HepG2 (cell line): ENCODE measurements around the gene PDS5B. TPM values are rescaled to one million over a fixed set of nuclear protein-coding genes. Genes with fewer than 3 reads are reported as not detected.

Experiments
- DNMT1 ChIP-seq: sonication (generic); formaldehyde crosslinking; IDR thresholded peaks from 2 replicates; pipeline ENCODE4 v1.5.1; 2020; ENCODE audit warnings: mild to moderate bottlenecking, missing genetic modification reagents
- FIP1L1 ChIP-seq: fragments of 200-400 bp; formaldehyde crosslinking; IDR thresholded peaks from 2 replicates; pipeline ENCODE4 v1.6.1; 2018; ENCODE audit warnings: low read depth, mild to moderate bottlenecking, low read length, moderate library complexity, borderline replicate concordance; ENCODE audit not compliant: insufficient read depth
- FOXK2 ChIP-seq: fragments of 450-650 bp; IDR thresholded peaks from 2 replicates; pipeline ENCODE4 v1.6.1; 2016
- JUND ChIP-seq: sonication (generic); formaldehyde crosslinking; IDR thresholded peaks from 2 replicates; pipeline ENCODE4 v1.8.0; 2022; ENCODE audit warnings: mild to moderate bottlenecking, missing genetic modification reagents
- LBX2 ChIP-seq: sonication (generic); formaldehyde crosslinking; IDR thresholded peaks from 2 replicates; pipeline ENCODE4 v1.5.0; 2020; ENCODE audit warnings: missing genetic modification reagents, mild to moderate bottlenecking, borderline replicate concordance
- LCORL ChIP-seq, 2 experiments: fragments of 450-650 bp in 1 of 2; sonication (generic) in 1 of 2; formaldehyde crosslinking in 1 of 2; IDR thresholded peaks; 2 replicates each; pipeline versions ENCODE4 v1.5.0 to v1.6.1; 2017 to 2020; ENCODE audit warnings: antibody characterized with exemption in 1 of 2, missing genetic modification reagents in 1 of 2
- MAF1 ChIP-seq: sonication (generic); formaldehyde crosslinking; IDR thresholded peaks from 2 replicates; pipeline ENCODE4 v1.5.0; 2020; ENCODE audit warnings: missing genetic modification reagents, borderline replicate concordance
- NCOA1 ChIP-seq: sonication (generic); formaldehyde crosslinking; IDR thresholded peaks from 2 replicates; pipeline ENCODE4 v1.9.0; 2021; ENCODE audit warnings: missing genetic modification reagents
- NR2C2 ChIP-seq: sonication (generic); formaldehyde crosslinking; IDR thresholded peaks from 2 replicates; pipeline ENCODE4 v1.4.0; 2020; ENCODE audit warnings: missing genetic modification reagents, mild to moderate bottlenecking, moderate library complexity, borderline replicate concordance
- NR2F6 ChIP-seq, 2 experiments: IDR thresholded peaks; 2 replicates each; pipeline ENCODE4 v1.6.1; 2016; ENCODE audit warnings: antibody characterized with exemption in 1 of 2, mild to moderate bottlenecking in 1 of 2
- PTBP1 ChIP-seq: fragments of 200-400 bp; formaldehyde crosslinking; IDR thresholded peaks from 2 replicates; pipeline ENCODE4 v1.6.1; 2018; ENCODE audit warnings: low read length, low read depth; ENCODE audit not compliant: poor library complexity, severe bottlenecking
- REPIN1 ChIP-seq: sonication (generic); formaldehyde crosslinking; IDR thresholded peaks from 2 replicates; pipeline ENCODE4 v1.8.0; 2022; ENCODE audit warnings: missing genetic modification reagents, low read depth, mild to moderate bottlenecking, borderline replicate concordance
- RFXANK ChIP-seq: IDR thresholded peaks from 2 replicates; pipeline ENCODE4 v1.6.1; 2016
- STAG1 ChIP-seq: sonication (generic); formaldehyde crosslinking; IDR thresholded peaks from 2 replicates; pipeline ENCODE4 v1.4.0; 2020; ENCODE audit warnings: missing genetic modification reagents
- TBP ChIP-seq: sonication (generic); formaldehyde crosslinking; IDR thresholded peaks from 2 replicates; pipeline ENCODE4 v1.5.0; 2020; ENCODE audit warnings: missing genetic modification reagents
- TBX2 ChIP-seq: sonication (generic); formaldehyde crosslinking; IDR thresholded peaks from 2 replicates; pipeline ENCODE4 v1.5.0; 2020; ENCODE audit warnings: missing genetic modification reagents, mild to moderate bottlenecking, borderline replicate concordance
- TEAD2 ChIP-seq: sonication (generic); formaldehyde crosslinking; IDR thresholded peaks from 2 replicates; pipeline ENCODE4 v1.9.0; 2021; ENCODE audit warnings: missing genetic modification reagents
- ZFP62 ChIP-seq: sonication (generic); formaldehyde crosslinking; IDR thresholded peaks from 2 replicates; pipeline ENCODE4 v1.4.0; 2020; ENCODE audit warnings: missing genetic modification reagents
- ZMAT3 ChIP-seq: sonication (generic); formaldehyde crosslinking; conservative IDR thresholded peaks from 2 replicates; pipeline ENCODE4 v1.7.0; 2021; ENCODE audit warnings: missing genetic modification reagents
- ZNF280D ChIP-seq: sonication (generic); formaldehyde crosslinking; IDR thresholded peaks from 2 replicates; pipeline ENCODE4 v1.5.1; 2020; ENCODE audit warnings: mild to moderate bottlenecking, missing genetic modification reagents
- ZNF343 ChIP-seq: sonication (generic); formaldehyde crosslinking; IDR thresholded peaks from 2 replicates; pipeline ENCODE4 v1.4.0; 2020; ENCODE audit warnings: mild to moderate bottlenecking, missing genetic modification reagents
- ZNF562 ChIP-seq: sonication (generic); formaldehyde crosslinking; IDR thresholded peaks from 2 replicates; pipeline ENCODE4 v1.8.0; 2022; ENCODE audit warnings: missing genetic modification reagents, borderline replicate concordance
- ZNF605 ChIP-seq: sonication (generic); formaldehyde crosslinking; IDR thresholded peaks from 2 replicates; pipeline ENCODE4 v1.8.0; 2022; ENCODE audit warnings: mild to moderate bottlenecking, missing genetic modification reagents
- ZNF790 ChIP-seq: sonication (generic); formaldehyde crosslinking; IDR thresholded peaks from 2 replicates; pipeline ENCODE4 v1.8.0; 2022; ENCODE audit warnings: missing genetic modification reagents, mild to moderate bottlenecking, borderline replicate concordance
- polyA plus RNA-seq, 8 experiments: library from polyadenylated mRNA; depleted of rRNA in 3 of 8; stranded (reverse) in 7 of 8; unstranded in 1 of 8; fragments of >200 nt; fragmentation: Illumina TruSeq in 4 of 8; extraction: Trizol in 4 of 8; gene quantifications; 2 replicates each; pipeline versions ENCODE4 v1.2.1 to v1.2.3, GENCODE V29; 2011 to 2016; ENCODE audit warnings: low read depth in 4 of 8, missing spikeins in 1 of 8, mixed read lengths in 1 of 8; ENCODE audit not compliant: insufficient read depth in 1 of 8
- total RNA-seq, 5 experiments: library from RNA; depleted of rRNA; stranded (reverse); fragments of >200 nt; fragmentation: Illumina TruSeq; extraction: Trizol; gene quantifications; 2 replicates each; pipeline ENCODE4 v1.2.3, GENCODE V29; 2016; ENCODE audit warnings: low read depth in 1 of 5

The PDS5B gene
- total and polyA plus RNA-seq, 2 of the 13 experiments (the other 11 are each of a cell fraction or from before 2014, with no cell fraction given): 5.8 to 24.6 TPM

DNA sequence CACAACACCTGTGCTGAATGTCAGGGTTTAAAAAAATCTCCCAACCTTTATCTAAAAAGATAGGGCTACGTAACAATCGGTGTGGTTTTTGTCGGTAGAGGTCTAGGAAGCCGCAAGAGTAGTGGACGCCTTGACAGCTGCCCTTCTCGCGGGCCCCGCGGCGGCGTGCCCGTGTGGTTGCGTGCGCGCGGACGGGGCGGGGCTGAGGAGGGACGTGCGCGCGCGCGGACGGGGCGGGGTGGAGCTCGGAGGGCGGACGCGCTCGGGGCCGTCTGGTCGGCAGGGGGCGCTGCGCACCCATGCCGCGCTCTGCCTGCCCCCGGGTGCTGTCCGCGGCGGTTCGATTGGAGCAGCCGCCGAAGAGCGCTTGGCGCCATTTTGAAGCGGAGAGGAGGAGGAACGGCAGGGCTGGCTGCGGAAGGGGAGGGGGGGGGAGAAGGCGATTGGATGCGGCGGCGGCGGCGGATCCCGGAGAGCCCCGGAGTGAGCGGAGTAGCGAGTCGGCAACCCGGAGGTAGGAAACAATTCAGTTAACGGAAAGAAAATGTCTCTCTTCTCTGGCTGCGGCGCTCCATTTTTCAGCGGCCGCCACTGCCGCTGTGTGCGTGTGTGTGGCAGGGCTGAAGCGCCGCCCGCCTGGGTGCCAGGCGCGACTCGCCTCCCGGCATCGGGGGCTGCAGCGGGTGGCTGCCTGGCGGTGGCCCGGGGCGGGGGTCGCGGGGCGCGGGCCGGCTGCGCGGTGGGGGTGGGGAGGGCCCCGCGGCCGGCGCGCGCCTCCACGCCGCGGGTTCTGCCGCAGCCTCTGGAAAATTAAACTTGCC is at the start of gene PDS5B (continued):
- no peak for TF ChIP-seq DNMT1
- TF ChIP-seq TBP (CRISPR knock-in tag): no peak
- TF ChIP-seq LCORL (IDR thresholded peaks at IDR 0.05): no peak
- peak; percentile 26; the same call in 1 of the 2 replicates for TF ChIP-seq LCORL (CRISPR knock-in tag; IDR thresholded peaks at IDR 0.05)
- no peak for TF ChIP-seq FOXK2
- TF ChIP-seq ZNF790 (CRISPR knock-in tag): no peak; the same call in 1 of the 2 replicates
- no peak for TF ChIP-seq REPIN1 (CRISPR knock-in tag)
- TF ChIP-seq TEAD2 (CRISPR knock-in tag): no peak
- TF ChIP-seq RFXANK (CRISPR knock-in tag): no peak
- no peak for TF ChIP-seq NCOA1 (CRISPR knock-in tag)
- peak; percentile 72; the same call in 1 of the 2 replicates for TF ChIP-seq ZNF343 (CRISPR knock-in tag)
- no peak for TF ChIP-seq MAF1 (CRISPR knock-in tag)
- no peak for TF ChIP-seq PTBP1
- TF ChIP-seq JUND (CRISPR knock-in tag): no peak
- TF ChIP-seq NR2F6 (IDR thresholded peaks at IDR 0.05): no peak
- TF ChIP-seq NR2F6 (CRISPR knock-in tag; IDR thresholded peaks at IDR 0.05): no peak
- no peak; the same call in 1 of the 2 replicates for TF ChIP-seq TBX2 (CRISPR knock-in tag)
- peak; percentile 22; the same call in 1 of the 2 replicates for TF ChIP-seq ZMAT3 (CRISPR knock-in tag)
- no peak for TF ChIP-seq NR2C2
- no peak for TF ChIP-seq FIP1L1
- no peak for TF ChIP-seq ZNF280D (CRISPR knock-in tag)
- no peak for TF ChIP-seq ZFP62 (CRISPR knock-in tag)
- TF ChIP-seq ZNF562: no peak
- no peak for TF ChIP-seq ZNF605
- peak; percentile 90 for TF ChIP-seq STAG1 (CRISPR knock-in tag)
- TF ChIP-seq LBX2 (CRISPR knock-in tag): no peak
